Activated CD4-positive, alpha-beta T cell treated with anti-CD3 and anti-CD28 coated beads, Interleukin-10, Interleukin-2, amounts not matched to agents 100 ng/mL and 50 ng/mL, durations not matched to agents 16 hours and 8 hours (primary cell): Measurements from ENCODE around the gene ELANE.
"Not testable (repeated sequence)": the region's sequence is repeated elsewhere in the genome, so short reads cannot be mapped to it uniquely, and the experiment has no call there.

Experiments
- DNase-seq: peaks from one replicate; pipeline ENCODE4 v3.0.0-alpha.2; 2020

ELANE gene

GRCh38 chr19:843180-843835 is 8.8 kb upstream of the ELANE start:
- DNase-seq, result no peak

DNA sequence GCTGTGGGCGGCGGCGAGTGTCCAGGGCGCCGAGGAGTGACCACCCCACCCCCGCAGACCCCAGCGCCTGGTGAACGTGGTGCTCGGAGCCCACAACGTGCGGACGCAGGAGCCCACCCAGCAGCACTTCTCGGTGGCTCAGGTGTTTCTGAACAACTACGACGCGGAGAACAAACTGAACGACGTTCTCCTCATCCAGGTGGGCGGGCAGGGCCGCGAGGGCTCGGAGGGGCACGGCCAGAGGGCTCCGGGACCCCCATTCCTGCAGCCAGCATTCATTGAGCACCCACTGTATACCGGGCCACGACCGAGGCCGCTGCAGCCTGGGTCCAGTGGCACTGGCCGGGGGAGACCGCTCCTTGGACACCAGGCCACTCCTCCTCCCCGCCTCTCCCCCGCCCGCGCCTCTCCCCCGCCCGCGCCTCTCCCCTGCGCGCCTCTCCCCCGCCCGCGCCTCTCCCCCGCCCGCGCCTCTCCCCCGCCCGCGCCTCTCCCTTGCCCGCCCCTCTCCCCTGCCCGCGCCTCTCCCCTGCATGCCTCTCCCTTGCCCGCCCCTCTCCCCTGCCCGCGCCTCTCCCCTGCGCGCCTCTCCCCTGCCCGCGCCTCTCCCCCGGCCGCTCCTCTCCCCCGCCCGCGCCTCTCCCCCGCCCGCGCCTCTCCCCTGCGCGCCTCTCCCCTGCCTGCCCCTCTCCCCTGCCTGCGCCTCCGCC is 8.1 kb upstream of the ELANE start:
- DNase-seq, result no peak

DNA sequence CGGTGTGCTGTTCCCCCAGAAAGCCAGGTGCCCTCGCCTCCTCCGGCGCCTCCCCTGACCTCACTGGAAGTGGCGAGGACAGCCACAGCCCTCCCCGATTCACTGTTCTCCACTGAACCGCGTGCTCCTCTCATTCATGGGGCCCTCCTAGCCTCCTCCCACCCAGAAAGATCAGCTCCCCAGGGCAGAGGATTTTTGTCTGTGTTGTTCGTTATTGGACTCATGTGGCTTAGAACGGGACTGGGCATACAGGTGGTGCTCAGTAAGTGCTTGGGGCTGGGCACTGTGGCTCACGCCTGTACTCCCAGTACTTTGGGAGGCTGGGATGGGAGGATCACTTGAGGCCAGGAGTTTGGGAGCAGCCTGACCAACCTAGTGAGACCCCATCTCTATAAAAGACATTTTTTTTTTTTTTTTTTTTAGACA is 7.5 kb upstream of the ELANE start:
- DNase-seq, result no peak

GRCh38 chr19:845707-846521 is 6.2 kb upstream of the ELANE start:
- DNase-seq, result no peak

DNA sequence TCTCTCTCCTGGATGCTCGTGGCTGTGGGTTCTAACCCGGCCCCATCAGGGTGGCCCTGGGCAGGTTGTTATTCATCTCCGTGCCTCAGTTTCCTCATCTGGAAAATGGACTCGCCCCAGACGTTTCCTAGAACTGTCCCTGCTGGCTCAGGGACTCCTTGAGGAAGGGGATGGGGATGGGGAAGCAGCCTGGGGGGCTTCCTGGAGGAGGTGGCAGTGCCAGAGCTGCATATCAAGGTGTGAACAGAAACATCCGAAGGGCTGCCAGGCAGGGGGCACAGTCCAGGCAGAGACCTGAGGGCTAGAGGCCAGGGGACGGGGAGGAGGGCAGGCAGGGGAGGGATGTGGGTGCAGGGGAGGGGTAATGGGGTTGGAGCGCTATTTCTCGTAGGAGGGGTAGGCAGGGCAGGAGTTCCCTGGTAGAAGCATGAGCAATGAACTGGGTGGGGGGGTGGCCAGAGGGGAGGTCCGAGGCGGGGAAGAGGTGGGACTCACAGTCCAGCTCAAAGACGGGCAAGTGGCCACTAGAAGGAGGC is 3.6 kb upstream of the ELANE start:
- DNase-seq, result no peak

DNA sequence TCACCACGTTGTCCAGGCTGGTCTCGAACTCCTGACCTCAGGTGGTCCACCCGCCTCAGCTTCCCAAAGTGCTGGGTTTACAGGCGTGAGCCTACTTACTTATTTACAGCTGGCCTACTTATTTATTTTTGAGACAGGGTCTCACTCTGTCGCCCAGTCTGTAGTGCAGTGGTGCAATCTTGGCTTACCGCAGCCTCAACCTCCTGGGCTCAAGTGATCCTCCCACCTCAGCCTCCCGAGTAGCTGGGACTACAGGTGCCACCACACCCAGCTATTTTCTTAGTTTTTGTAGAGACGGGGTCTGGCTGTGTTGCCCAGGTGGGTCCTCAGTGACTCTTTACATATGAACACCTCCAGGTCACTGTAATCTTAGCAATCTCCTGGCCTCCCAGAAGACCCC is 2.9 kb upstream of the ELANE start:
- not testable (repeated sequence) for DNase-seq

- DNase-seq, result no peak
Measured at GRCh38 chr19:850221-850978, 1.7 kb upstream of the ELANE start.

GRCh38 chr19:850979-851335 is 1.1 kb upstream of the ELANE start:
- DNase-seq, result no peak

- no peak for DNase-seq
Measured at GRCh38 chr19:853014-853585, 997 bp downstream of the ELANE start.

DNA sequence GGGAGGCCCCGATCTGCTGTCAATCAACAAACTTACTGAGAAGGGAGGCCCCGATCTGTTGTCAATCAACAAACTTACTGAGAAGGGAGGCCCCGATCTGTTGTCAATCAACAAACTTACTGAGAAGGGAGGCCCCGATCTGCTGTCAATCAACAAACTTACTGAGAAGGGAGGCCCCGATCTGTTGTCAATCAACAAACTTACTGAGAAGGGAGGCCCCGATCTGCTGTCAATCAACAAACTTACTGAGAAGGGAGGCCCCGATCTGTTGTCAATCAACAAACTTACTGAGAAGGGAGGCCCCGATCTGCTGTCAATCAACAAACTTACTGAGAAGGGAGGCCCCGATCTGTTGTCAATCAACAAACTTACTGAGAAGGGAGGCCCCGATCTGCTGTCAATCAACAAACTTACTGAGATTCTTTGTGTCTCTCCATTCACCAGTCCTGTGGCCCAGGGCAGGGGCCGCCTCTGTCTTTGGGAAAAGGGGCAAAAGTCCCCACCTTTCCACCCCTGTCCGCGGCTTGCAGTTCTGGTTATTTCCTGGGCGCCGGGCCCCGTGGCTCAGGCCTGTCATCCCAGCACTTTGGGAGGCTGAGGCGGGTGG is 1.6 kb downstream of the ELANE start:
- not testable (repeated sequence) for DNase-seq

DNA sequence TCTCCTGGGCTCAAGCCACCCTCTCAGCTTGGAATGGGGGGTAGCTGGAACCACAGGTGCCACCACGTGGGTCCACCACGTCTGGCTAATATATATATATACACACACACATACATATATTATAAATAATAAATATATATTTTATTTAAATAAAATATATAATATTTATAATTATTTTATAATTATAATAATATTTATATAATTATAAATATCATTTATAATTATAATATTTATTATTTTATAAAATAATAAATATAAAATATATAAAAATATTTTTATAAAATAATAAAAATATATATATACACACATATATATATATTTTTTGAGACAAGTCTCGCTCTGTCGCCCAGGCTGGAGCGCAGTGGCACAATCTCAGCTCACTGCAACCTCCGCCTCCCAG is 2.4 kb downstream of the ELANE start:
- DNase-seq, result no peak

GRCh38 chr19:855142-855541 is 3.0 kb downstream of the ELANE start:
- DNase-seq, result no peak

- no peak for DNase-seq
Measured at GRCh38 chr19:855566-856120, 3.5 kb downstream of the ELANE start.

- no peak for DNase-seq
Measured at GRCh38 chr19:858284-858683, 6.2 kb downstream of the ELANE start.

DNA sequence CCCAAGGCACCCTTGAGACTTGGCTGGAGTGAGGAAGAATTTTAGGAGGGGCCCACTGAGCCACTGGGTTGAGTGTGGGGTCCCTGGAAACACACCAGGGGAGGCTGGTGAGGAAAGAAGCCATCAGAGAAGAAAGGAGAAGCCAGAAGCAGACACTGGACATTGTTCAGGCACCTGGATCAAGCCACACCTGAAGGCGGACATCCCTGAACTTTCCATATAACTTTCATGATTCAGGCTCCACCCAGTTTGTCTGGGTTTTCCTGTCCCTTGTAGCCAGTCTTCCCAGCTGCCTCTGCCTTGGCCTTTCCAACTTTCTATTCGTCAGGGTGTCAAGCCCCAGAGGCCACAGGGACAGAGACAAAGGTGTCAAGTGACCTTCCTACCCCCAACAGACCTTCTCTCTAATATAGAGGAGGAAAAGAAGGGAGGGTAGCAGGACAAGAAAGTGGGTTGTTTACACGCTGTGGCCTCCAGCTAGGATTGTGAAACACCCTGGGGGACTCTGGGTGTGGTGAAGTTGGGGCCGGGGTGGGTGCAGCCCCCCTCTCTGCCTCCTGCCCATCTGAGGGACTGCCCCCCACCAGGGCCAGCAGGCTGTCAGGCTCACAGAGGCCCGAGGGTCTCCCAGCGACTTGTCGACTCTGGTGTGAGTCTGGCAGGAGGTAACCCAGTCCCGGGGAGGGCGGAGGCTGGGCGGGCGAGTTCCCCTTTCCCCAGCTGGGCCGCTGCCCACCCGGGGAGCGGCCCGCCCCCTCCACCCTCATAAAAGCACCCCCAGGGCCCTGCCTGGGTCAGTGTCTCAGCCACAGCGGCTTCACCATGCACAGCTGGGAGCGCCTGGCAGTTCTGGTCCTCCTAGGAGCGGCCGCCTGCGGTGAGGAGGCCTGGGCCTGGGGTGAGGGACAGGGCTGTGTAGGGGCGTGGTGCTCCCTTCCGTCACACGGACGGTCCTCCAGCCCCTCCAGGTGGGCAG is 7.1 kb downstream of the ELANE start, which contains the start of gene CFD:
CFD (plus strand) TSS at position 797 of the 976 bp plus-strand sequence; CDS start at position 823, 26 bp downstream.
- no peak for DNase-seq

- no peak for DNase-seq
Measured at GRCh38 chr19:861141-861755, 9.1 kb downstream of the ELANE start.

GRCh38 chr19:861756-862580 is 9.9 kb downstream of the ELANE start:
- peak; percentile 72 for DNase-seq

DNA sequence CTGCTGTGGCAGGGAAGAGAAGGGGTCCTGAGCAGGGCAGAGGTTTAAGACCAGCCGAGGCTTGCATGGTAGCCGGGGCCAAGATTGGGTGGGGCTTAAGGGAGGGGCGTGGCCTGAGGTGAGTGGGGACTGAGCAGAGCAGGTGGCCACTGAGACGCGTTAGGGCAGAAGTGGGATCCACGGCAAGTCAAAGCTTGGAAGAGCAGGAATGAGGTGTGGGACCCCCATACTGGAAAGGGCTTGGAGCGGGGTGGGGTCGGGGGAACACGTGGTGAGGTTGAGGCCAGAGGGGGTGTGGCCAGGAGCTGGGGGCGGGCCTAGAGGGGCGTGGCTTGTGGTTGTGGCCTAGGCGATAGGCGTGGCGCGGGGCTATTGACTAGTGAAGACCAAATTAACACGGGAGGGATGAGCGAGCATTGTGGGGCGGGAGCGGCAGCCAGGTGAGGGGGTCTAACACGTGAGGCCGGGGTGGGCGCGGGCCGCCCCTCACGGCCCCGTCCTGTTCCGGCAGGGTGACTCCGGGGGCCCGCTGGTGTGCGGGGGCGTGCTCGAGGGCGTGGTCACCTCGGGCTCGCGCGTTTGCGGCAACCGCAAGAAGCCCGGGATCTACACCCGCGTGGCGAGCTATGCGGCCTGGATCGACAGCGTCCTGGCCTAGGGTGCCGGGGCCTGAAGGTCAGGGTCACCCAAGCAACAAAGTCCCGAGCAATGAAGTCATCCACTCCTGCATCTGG is 10.6 kb downstream of the ELANE start:
- peak; percentile 71 for DNase-seq
